K562 (cell line): ENCODE measurements around the gene LRRC3. TPM values are rescaled to one million over a fixed set of nuclear protein-coding genes. Genes with fewer than 3 reads are reported as not detected.

Source experiments
- AFF4 ChIP-seq: sonication (generic); formaldehyde crosslinking; IDR thresholded peaks from 2 replicates; pipeline ENCODE4 v1.8.0; 2023; ENCODE audit warnings: mild to moderate bottlenecking, missing genetic modification reagents
- BRD4 ChIP-seq: fragments of 200-600 bp; sonication (generic); IDR thresholded peaks from 2 replicates; pipeline ENCODE4 v1.6.1; 2017; ENCODE audit warnings: inconsistent platforms
- CBX2 ChIP-seq: fragments of 200-600 bp; sonication (generic); IDR thresholded peaks from one replicate; pipeline ENCODE4 v1.6.1; 2012; ENCODE audit warnings: mild to moderate bottlenecking, low read length, inconsistent platforms; ENCODE audit not compliant: insufficient read depth, poor library complexity, severe bottlenecking
- CEBPB ChIP-seq: fragments of 450-650 bp; IDR thresholded peaks from 2 replicates; pipeline ENCODE4 v1.6.1; 2016; ENCODE audit warnings: missing genetic modification characterization, missing compliant biosample characterization
- CTBP1 ChIP-seq: fragments of 450-650 bp; IDR thresholded peaks from 2 replicates; pipeline ENCODE4 v1.6.1; 2016; ENCODE audit warnings: borderline replicate concordance
- NRF1 ChIP-seq, 2 experiments: fragments of 450-650 bp; IDR thresholded peaks in 1 of 2; conservative IDR thresholded peaks in 1 of 2; 2 replicates each; pipeline ENCODE4 v1.6.1; 2014; ENCODE audit warnings: mild to moderate bottlenecking in 2 of 2
- POLR3A ChIP-seq: IDR thresholded peaks from 2 replicates; pipeline ENCODE4 v1.6.1; 2011; ENCODE audit warnings: borderline replicate concordance, mild to moderate bottlenecking, moderate library complexity; ENCODE audit not compliant: insufficient read length, insufficient read depth; ENCODE audit errors: extremely low read depth
- TAL1 ChIP-seq: fragments of 450-650 bp; IDR thresholded peaks from 2 replicates; pipeline ENCODE4 v1.6.1; 2016; ENCODE audit warnings: mild to moderate bottlenecking
- THRB ChIP-seq: fragments of 450-650 bp; formaldehyde crosslinking; conservative IDR thresholded peaks from 2 replicates; pipeline ENCODE4 v1.4.0; 2022; ENCODE audit warnings: mild to moderate bottlenecking, missing genetic modification characterization
- ZBTB33 ChIP-seq: sonication (generic); formaldehyde crosslinking; IDR thresholded peaks from 2 replicates; pipeline ENCODE4 v1.8.1; 2023; ENCODE audit warnings: mild to moderate bottlenecking, missing genetic modification reagents
- ZNF318 ChIP-seq, 2 experiments: fragments of 450-650 bp; IDR thresholded peaks; 2 replicates each; pipeline ENCODE4 v1.6.1; 2016; ENCODE audit warnings: mild to moderate bottlenecking in 2 of 2, borderline replicate concordance in 1 of 2, low read depth in 1 of 2, moderate library complexity in 1 of 2
- ZNF76 ChIP-seq: fragments of 250-450 bp; sonication (Bioruptor Pico); IDR thresholded peaks from 2 replicates; pipeline ENCODE4 v1.4.0; 2020; ENCODE audit warnings: mild to moderate bottlenecking, moderate library complexity, borderline replicate concordance
- polyA plus RNA-seq, 8 experiments: library from polyadenylated mRNA; depleted of rRNA in 4 of 8; stranded (reverse) in 5 of 8; unstranded in 3 of 8; fragments of >200 nt; fragmentation: Nextera tagmentation in 2 of 8; fragmentation: Illumina TruSeq in 1 of 8; extraction: Ambion mirVana in 2 of 8; extraction: Trizol in 1 of 8; gene quantifications; 2 replicates each; pipeline versions ENCODE4 v1.2.1 to v1.2.3, GENCODE V29; 2011 to 2014; ENCODE audit warnings: inconsistent platforms in 1 of 8, missing spikeins in 1 of 8
- total RNA-seq, 7 experiments: library from RNA; depleted of rRNA in 6 of 7; stranded (reverse); fragments of >200 nt in 6 of 7; fragmentation: Illumina TruSeq in 2 of 7; extraction: Trizol in 2 of 7; gene quantifications; 2 replicates each; pipeline versions ENCODE4 v1.2.1 to v1.2.3, GENCODE V29; 2011 to 2021; ENCODE audit warnings: low replicate concordance in 1 of 7

LRRC3 gene
- total and polyA plus RNA-seq, 9 of the 15 experiments (the other 6 are each of a cell fraction or from before 2014, with no cell fraction given), result 0.04 TPM; not detected in 7

- TF ChIP-seq POLR3A (no peak), NRF1 (conservative IDR thresholded peaks at IDR 0.05 in 1 of 2, IDR thresholded peaks at IDR 0.05 in 1 of 2) (no peak), BRD4 (no peak), THRB (CRISPR knock-in tag) (no peak), CBX2 (no peak), ZBTB33 (no peak), TAL1 (no peak), ZNF318 (IDR thresholded peaks at IDR 0.05; ENCODE audit: borderline replicate concordance in 1 of 2, low read depth in 1 of 2) (no peak), ZNF76 (CRISPR knock-in tag) (no peak), CTBP1 (no peak), CEBPB (tag) (peak; percentile 43; the same call in 1 of the 2 replicates), AFF4 (CRISPR knock-in tag) (no peak)
These were observed 42.4 kb downstream of the LRRC3 start (continued) for GRCh38 chr21:44497703-44498126.
